NCI-H2081 treated with DMSO at 0.1 percent for 48 hours (cell line): Measurements from ENCODE around the gene TSN.
A peak's percentile ranks its signal among the peaks of the same experiment; 100 is the strongest.
"Not testable (repeated sequence)": the region's sequence is repeated elsewhere in the genome, so short reads cannot be mapped to it uniquely, and the experiment has no call there.

ENCODE experiments used
- DNase-seq: peaks from one replicate; lab custom pipeline; 2025; lab: John Stamatoyannopoulos, UW

Gene TSN

GRCh38 chr2:121755237-121756111, at the start of gene TSN:
Gene TSN (plus strand): TSS chr2:121755651. CDS start chr2:121755780, 129 bp downstream.
- DNase-seq, result peak; percentile 90

GRCh38 chr2:121705958-121706357, 49.5 kb upstream of the TSN start:
- DNase-seq, result no peak

- DNase-seq, result no peak
These were observed 48.0 kb upstream of the TSN start for GRCh38 chr2:121707344-121707919.

GRCh38 chr2:121707920-121708361, 47.5 kb upstream of the TSN start:
- no peak for DNase-seq

- no peak for DNase-seq
These were observed 45.5 kb upstream of the TSN start for GRCh38 chr2:121709776-121710469.

GRCh38 chr2:121710470-121711170, 44.8 kb upstream of the TSN start:
- no peak for DNase-seq

- not testable (repeated sequence) for DNase-seq
These were observed 44.0 kb upstream of the TSN start for GRCh38 chr2:121711481-121711880.

- no peak for DNase-seq
These were observed 39.3 kb upstream of the TSN start for GRCh38 chr2:121716126-121716525.

- no peak for DNase-seq
These were observed 37.9 kb upstream of the TSN start for GRCh38 chr2:121717529-121717928.

- no peak for DNase-seq
These were observed 33.5 kb upstream of the TSN start for GRCh38 chr2:121721926-121722325.

GRCh38 chr2:121722479-121722878, 33.0 kb upstream of the TSN start:
- no peak for DNase-seq

- DNase-seq, result no peak
These were observed 32.1 kb upstream of the TSN start for GRCh38 chr2:121723316-121723715.

GRCh38 chr2:121727332-121727731, 28.1 kb upstream of the TSN start:
- no peak for DNase-seq

GRCh38 chr2:121727950-121728349, 27.5 kb upstream of the TSN start:
- no peak for DNase-seq

- DNase-seq, result no peak
These were observed 24.1 kb upstream of the TSN start for GRCh38 chr2:121731366-121731765.

GRCh38 chr2:121734544-121734943, 20.9 kb upstream of the TSN start:
- DNase-seq, result not testable (repeated sequence)

- no peak for DNase-seq
These were observed 19.9 kb upstream of the TSN start for GRCh38 chr2:121735518-121736074.

GRCh38 chr2:121736140-121736461, 19.4 kb upstream of the TSN start:
- no peak for DNase-seq

- DNase-seq, result peak; percentile 73
These were observed 18.8 kb upstream of the TSN start, which contains the start of gene NIFK for GRCh38 chr2:121736462-121737336. Gene NIFK (minus strand): TSS chr2:121736875. CDS start chr2:121736850, 25 bp downstream.

- no peak for DNase-seq
These were observed 14.5 kb upstream of the TSN start for GRCh38 chr2:121740973-121741372.

- no peak for DNase-seq
These were observed 14.0 kb upstream of the TSN start for GRCh38 chr2:121741450-121741849.
